Coronary artery (tissue), 2 donors: ENCODE data around the gene ZDHHC12.

Experiments
- DNase-seq: peaks from one replicate; pipeline ENCODE4 v3.0.0-alpha.2; 2017; ENCODE audit warnings: low spot score
- H3K27ac ChIP-seq, 2 donors: fragments of 200-600 bp; sonication (generic); one replicate each; pipeline ENCODE4 v1.5.1; 2016 to 2019
- H3K4me3 ChIP-seq: fragments of 200-600 bp; sonication (generic); 2 replicates; pipeline ENCODE4 v1.5.1; 2016; ENCODE audit warnings: mild to moderate bottlenecking, moderate library complexity
- CTCF ChIP-seq: fragments of 200-600 bp; sonication (generic); IDR thresholded peaks from one replicate; pipeline ENCODE4 v1.5.1; 2019; ENCODE audit warnings: antibody characterized with exemption

The ZDHHC12 gene

GRCh38 chr9:128685636-128686489, 38.1 kb downstream of the ZDHHC12 start:
- H3K4me3 ChIP-seq = no peak overlapping the region
- TF ChIP-seq CTCF = no peak
- no peak for DNase-seq
- peak overlapping the region in 1 of 2 donors; percentile 17 for H3K27ac ChIP-seq

- DNase-seq = no peak
- no peak for TF ChIP-seq CTCF
- Histone ChIP-seq H3K4me3 (peak overlapping the region; percentile 70), H3K27ac (peak overlapping the region in 1 of 2 donors; percentile 79)
Measured at GRCh38 chr9:128684325-128685199, 39.4 kb downstream of the ZDHHC12 start.

- no peak for TF ChIP-seq CTCF
- DNase-seq = no peak
- peak overlapping the region; percentile 70 for H3K4me3 ChIP-seq
- H3K27ac ChIP-seq = peak overlapping the region in 1 of 2 donors; percentile 79
Measured at GRCh38 chr9:128684065-128684324, 39.9 kb downstream of the ZDHHC12 start.

GRCh38 chr9:128683340-128684064, 40.4 kb downstream of the ZDHHC12 start:
- DNase-seq = no peak
- TF ChIP-seq CTCF = no peak
- peak overlapping the region in 1 of 2 donors; percentile 79 for H3K27ac ChIP-seq
- peak overlapping the region; percentile 70 for H3K4me3 ChIP-seq

- DNase-seq = no peak
- no peak overlapping the region for H3K27ac ChIP-seq
- no peak for TF ChIP-seq CTCF
- no peak overlapping the region for H3K4me3 ChIP-seq
Measured at GRCh38 chr9:128677794-128678193, 46.1 kb downstream of the ZDHHC12 start.

- TF ChIP-seq CTCF = no peak
Measured at GRCh38 chr9:128675382-128675781, 48.5 kb downstream of the ZDHHC12 start.

More at GRCh38 chr9:128675382-128675781, 48.5 kb downstream of the ZDHHC12 start:
- peak; percentile 2 for DNase-seq
- no peak overlapping the region for H3K27ac ChIP-seq
- H3K4me3 ChIP-seq = no peak overlapping the region
